Trophoblast cell (in vitro differentiated cells and primary cell): ENCODE measurements around the gene SNED1.

Experiments
- DNase-seq, 2 donors: peaks; one replicate each; pipeline ENCODE4 v3.0.0-alpha.2; 2016
- H2AFZ ChIP-seq: 2 replicates; pipeline ENCODE4 v1.6.1; 2013; ENCODE audit warnings: low read length, moderate library complexity, mild to moderate bottlenecking; ENCODE audit not compliant: insufficient read depth, poor library complexity
- H2AK5ac ChIP-seq: 2 replicates; pipeline ENCODE4 v1.6.1; 2013; ENCODE audit warnings: mild to moderate bottlenecking, low read length
- H2BK120ac ChIP-seq: 2 replicates; pipeline ENCODE4 v1.6.1; 2013; ENCODE audit warnings: low read length, mild to moderate bottlenecking, moderate library complexity; ENCODE audit not compliant: insufficient read depth, poor library complexity
- H2BK12ac ChIP-seq: 2 replicates; pipeline ENCODE4 v1.6.1; 2013; ENCODE audit warnings: mild to moderate bottlenecking, low read length, moderate library complexity
- H2BK5ac ChIP-seq: 2 replicates; pipeline ENCODE4 v1.6.1; 2013; ENCODE audit warnings: low read length, low read depth, moderate library complexity, mild to moderate bottlenecking; ENCODE audit not compliant: poor library complexity
- H3K14ac ChIP-seq: 2 replicates; pipeline ENCODE4 v1.6.1; 2013; ENCODE audit warnings: mild to moderate bottlenecking, low read length
- H3K18ac ChIP-seq: 2 replicates; pipeline ENCODE4 v1.6.1; 2013; ENCODE audit warnings: mild to moderate bottlenecking, low read length
- H3K23ac ChIP-seq: 2 replicates; pipeline ENCODE4 v1.6.1; 2013; ENCODE audit warnings: low read length
- H3K27ac ChIP-seq: 2 replicates; pipeline ENCODE4 v1.5.1; 2013; ENCODE audit warnings: low read depth, mild to moderate bottlenecking, inconsistent platforms, low read length, moderate library complexity
- H3K27me3 ChIP-seq: 2 replicates; pipeline ENCODE4 v1.6.1; 2013; ENCODE audit warnings: inconsistent platforms, mild to moderate bottlenecking, low read length, moderate library complexity; ENCODE audit not compliant: insufficient read depth
- H3K36me3 ChIP-seq, 2 experiments: 1 replicate in 1 of 2; 2 replicates in 1 of 2; pipeline ENCODE4 v1.6.1; 2013; ENCODE audit warnings: low read length in 2 of 2, mild to moderate bottlenecking in 2 of 2, moderate library complexity in 1 of 2; ENCODE audit not compliant: insufficient read depth in 2 of 2, control insufficient read depth in 1 of 2
- H3K4ac ChIP-seq: 2 replicates; pipeline ENCODE4 v1.6.1; 2013; ENCODE audit warnings: low read depth, mild to moderate bottlenecking, low read length, moderate library complexity
- H3K4me1 ChIP-seq, 2 experiments: 1 replicate in 1 of 2; 2 replicates in 1 of 2; pipeline ENCODE4 v1.6.1; 2013; ENCODE audit warnings: low read length in 2 of 2, mild to moderate bottlenecking in 2 of 2, moderate library complexity in 1 of 2; ENCODE audit not compliant: insufficient read depth in 2 of 2, control insufficient read depth in 1 of 2
- H3K4me2 ChIP-seq: 2 replicates; pipeline ENCODE4 v1.6.1; 2013; ENCODE audit warnings: inconsistent platforms, mild to moderate bottlenecking, low read length, moderate library complexity
- H3K4me3 ChIP-seq: 2 replicates; pipeline ENCODE4 v1.5.1; 2013; ENCODE audit warnings: mild to moderate bottlenecking, low read depth, low read length, inconsistent platforms
- H3K79me1 ChIP-seq: one replicate; pipeline ENCODE4 v1.6.1; 2013; ENCODE audit warnings: low read length
- H3K79me2 ChIP-seq: 2 replicates; pipeline ENCODE4 v1.6.1; 2013; ENCODE audit warnings: low read length, mild to moderate bottlenecking; ENCODE audit not compliant: control insufficient read depth, insufficient read depth, poor library complexity
- H3K9ac ChIP-seq: 2 replicates; pipeline ENCODE4 v1.6.1; 2013; ENCODE audit warnings: mild to moderate bottlenecking, low read length
- H3K9me3 ChIP-seq: 2 replicates; pipeline ENCODE4 v1.6.1; 2013; ENCODE audit warnings: low read depth, mild to moderate bottlenecking, control low read depth, inconsistent platforms, low read length; ENCODE audit not compliant: insufficient read depth
- H4K12ac ChIP-seq: 2 replicates; pipeline ENCODE4 v1.6.1; 2013; ENCODE audit warnings: low read depth, mild to moderate bottlenecking, low read length, moderate library complexity
- H4K8ac ChIP-seq: 2 replicates; pipeline ENCODE4 v1.6.1; 2013; ENCODE audit warnings: low read depth, mild to moderate bottlenecking, low read length, moderate library complexity
- H4K91ac ChIP-seq: one replicate; pipeline ENCODE4 v1.6.1; 2013; ENCODE audit warnings: low read depth, mild to moderate bottlenecking, low read length, moderate library complexity
- WGBS: extraction: QIAGEN DNeasy Blood & Tissue Kit; methylation state at CpG from one replicate; pipeline ENCODE4 v1.1.7; 2013; ENCODE audit warnings: missing lambda C conversion rate; ENCODE audit not compliant: insufficient read length, insufficient coverage; ENCODE audit errors: extremely low coverage; 5-methylcytosine and 5-hydroxymethylcytosine counted together

SNED1 gene

GRCh38 chr2:241030333-241030680 lies 31.9 kb downstream of the SNED1 start:
- no peak overlapping the region for H3K14ac ChIP-seq
- DNase-seq = no peak
- no peak overlapping the region for H2BK12ac ChIP-seq
- H4K91ac ChIP-seq = no peak overlapping the region
- no peak overlapping the region for H3K18ac ChIP-seq
- H3K4me1 ChIP-seq = no peaks in the 10 kb centered on the region
- H3K9me3 ChIP-seq = peaks cover 4% of the 10 kb centered on the region
- H2BK5ac ChIP-seq = no peak overlapping the region
- no peak overlapping the region for H3K27ac ChIP-seq
- no peak overlapping the region for H3K4me2 ChIP-seq
- no peak overlapping the region for H2AFZ ChIP-seq
- H3K9ac ChIP-seq = no peak overlapping the region
- H3K4ac ChIP-seq = no peak overlapping the region
- H3K27me3 ChIP-seq = peaks cover 4% of the 10 kb centered on the region
- H4K12ac ChIP-seq = no peak overlapping the region
- H2BK120ac ChIP-seq = no peak overlapping the region
- no peak overlapping the region for H3K4me3 ChIP-seq
- no peaks in the 10 kb centered on the region for H3K36me3 ChIP-seq
- H2AK5ac ChIP-seq = no peak overlapping the region
- no peaks in the 10 kb centered on the region for H3K79me2 ChIP-seq
- H3K79me1 ChIP-seq = no peaks in the 10 kb centered on the region
- WGBS = no CpG with 5 or more reads among the region's 15 CpGs
- no peak overlapping the region for H4K8ac ChIP-seq
- H3K23ac ChIP-seq = no peak overlapping the region

DNA sequence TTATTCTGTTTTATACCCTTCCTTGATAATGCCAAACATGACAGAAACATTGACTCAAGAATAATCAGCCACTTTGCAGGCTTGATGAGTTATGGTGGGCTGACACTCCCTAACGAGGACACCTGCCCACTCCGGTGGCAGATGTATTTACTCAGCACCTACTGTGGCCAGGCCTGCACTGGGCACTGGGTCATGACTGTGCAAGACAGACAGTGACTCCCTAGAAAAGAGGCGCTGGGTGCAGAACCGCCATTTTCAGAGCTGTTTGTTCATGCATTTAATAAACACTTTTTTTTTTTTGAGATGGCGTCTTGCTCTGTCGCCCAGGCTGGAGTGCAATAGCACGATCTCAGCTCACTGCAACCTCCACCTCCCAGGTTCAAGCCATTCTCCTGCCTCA lies 32.5 kb downstream of the SNED1 start:
- Histone ChIP-seq H3K79me2 (no peaks in the 10 kb centered on the region), H3K18ac (no peak overlapping the region), H2AFZ (no peak overlapping the region), H3K9me3 (peaks cover 6% of the 10 kb centered on the region), H3K4ac (no peak overlapping the region), H3K4me1 (no peaks in the 10 kb centered on the region), H2BK120ac (no peak overlapping the region), H3K4me2 (no peak overlapping the region), H2AK5ac (no peak overlapping the region), H3K14ac (no peak overlapping the region), H3K9ac (no peak overlapping the region), H4K8ac (no peak overlapping the region), H3K36me3 (no peaks in the 10 kb centered on the region), H3K27me3 (peaks cover 6% of the 10 kb centered on the region), H4K91ac (no peak overlapping the region), H3K79me1 (no peaks in the 10 kb centered on the region), H2BK5ac (no peak overlapping the region), H3K4me3 (no peak overlapping the region), H2BK12ac (no peak overlapping the region), H4K12ac (no peak overlapping the region), H3K27ac (no peak overlapping the region), H3K23ac (no peak overlapping the region)
- no peak for DNase-seq
- WGBS = no CpG with 5 or more reads among the region's 7 CpGs

GRCh38 chr2:241031436-241032165 lies 33.2 kb downstream of the SNED1 start:
- H3K79me1 ChIP-seq = no peaks in the 10 kb centered on the region
- H2AK5ac ChIP-seq = no peak overlapping the region
- no CpG with 5 or more reads among the region's 20 CpGs for WGBS
- peaks cover 0 to 2% of the 10 kb centered on the region in 2 experiments for H3K4me1 ChIP-seq
- no peak for DNase-seq
- peaks cover 12% of the 10 kb centered on the region for H3K27me3 ChIP-seq
- no peak overlapping the region for H4K8ac ChIP-seq
- no peak overlapping the region for H3K27ac ChIP-seq
- H2BK120ac ChIP-seq = no peak overlapping the region
- no peak overlapping the region for H3K18ac ChIP-seq
- H3K23ac ChIP-seq = no peak overlapping the region
- no peak overlapping the region for H3K4ac ChIP-seq
- H2BK5ac ChIP-seq = no peak overlapping the region
- H2AFZ ChIP-seq = no peak overlapping the region
- no peak overlapping the region for H3K9ac ChIP-seq
- no peaks in the 10 kb centered on the region for H3K36me3 ChIP-seq
- no peak overlapping the region for H4K91ac ChIP-seq
- H3K4me2 ChIP-seq = no peak overlapping the region
- H2BK12ac ChIP-seq = no peak overlapping the region
- no peak overlapping the region for H3K4me3 ChIP-seq
- peaks cover 6% of the 10 kb centered on the region for H3K9me3 ChIP-seq
- H3K14ac ChIP-seq = no peak overlapping the region
- H4K12ac ChIP-seq = no peak overlapping the region
- no peaks in the 10 kb centered on the region for H3K79me2 ChIP-seq

- H2BK12ac ChIP-seq = no peak overlapping the region
- H3K79me1 ChIP-seq = no peaks in the 10 kb centered on the region
- H3K14ac ChIP-seq = no peak overlapping the region
- H3K9ac ChIP-seq = no peak overlapping the region
- H3K4ac ChIP-seq = no peak overlapping the region
- no peak overlapping the region for H4K12ac ChIP-seq
- no peak overlapping the region for H3K27ac ChIP-seq
- no peak overlapping the region for H3K4me3 ChIP-seq
- H3K36me3 ChIP-seq = no peaks in the 10 kb centered on the region
- no peak for DNase-seq
- H2AFZ ChIP-seq = no peak overlapping the region
- H3K23ac ChIP-seq = no peak overlapping the region
- no CpG with 5 or more reads among the region's 17 CpGs for WGBS
- H2BK5ac ChIP-seq = no peak overlapping the region
- H3K79me2 ChIP-seq = no peaks in the 10 kb centered on the region
- H4K8ac ChIP-seq = no peak overlapping the region
- no peak overlapping the region for H2BK120ac ChIP-seq
- no peak overlapping the region for H4K91ac ChIP-seq
- H3K18ac ChIP-seq = no peak overlapping the region
- no peak overlapping the region for H3K4me2 ChIP-seq
- H3K4me1 ChIP-seq = peaks cover 0 to 4% of the 10 kb centered on the region in 2 experiments
- H3K9me3 ChIP-seq = peaks cover 5% of the 10 kb centered on the region
- no peak overlapping the region for H2AK5ac ChIP-seq
- H3K27me3 ChIP-seq = peaks cover 21% of the 10 kb centered on the region
Observed at GRCh38 chr2:241033336-241033987, 35.0 kb downstream of the SNED1 start.
